NCI-H1436 (cell line): ENCODE data around the gene NIN.

Experiments
- DNase-seq: peaks from one replicate; lab custom pipeline; 2025; lab: John Stamatoyannopoulos, UW

The NIN gene

GRCh38 chr14:50762001-50762930 lies 68.7 kb downstream of the NIN start:
- no peak for DNase-seq

GRCh38 chr14:50759800-50760543 lies 71.0 kb downstream of the NIN start:
- DNase-seq, result no peak

- no peak for DNase-seq
Measured at GRCh38 chr14:50758945-50759344, 72.0 kb downstream of the NIN start.

GRCh38 chr14:50758305-50758704 lies 72.7 kb downstream of the NIN start:
- DNase-seq, result no peak

- no peak for DNase-seq
Measured at GRCh38 chr14:50757702-50758101, 73.3 kb downstream of the NIN start.

GRCh38 chr14:50756300-50756699 lies 74.7 kb downstream of the NIN start:
- DNase-seq, result no peak

- DNase-seq, result no peak
Measured at GRCh38 chr14:50750323-50750722, 80.6 kb downstream of the NIN start.

GRCh38 chr14:50745401-50746058 lies 85.4 kb downstream of the NIN start:
- DNase-seq, result no peak

- DNase-seq, result no peak
Measured at GRCh38 chr14:50744231-50744630, 86.7 kb downstream of the NIN start.

- DNase-seq, result peak; percentile 25
Measured at GRCh38 chr14:50741567-50741966, 89.4 kb downstream of the NIN start.

GRCh38 chr14:50740856-50741255 lies 90.1 kb downstream of the NIN start:
- peak; percentile 13 for DNase-seq

- no peak for DNase-seq
Measured at GRCh38 chr14:50739186-50739585, 91.8 kb downstream of the NIN start.

GRCh38 chr14:50736932-50737419 lies 94.0 kb downstream of the NIN start:
- DNase-seq, result no peak

- no peak for DNase-seq
Measured at GRCh38 chr14:50734950-50735695, 95.8 kb downstream of the NIN start.

- no peak for DNase-seq
Measured at GRCh38 chr14:50733494-50733893, 97.5 kb downstream of the NIN start.

- no peak for DNase-seq
Measured at GRCh38 chr14:50728836-50729235, 102.1 kb downstream of the NIN start.

GRCh38 chr14:50726372-50727107 lies 104.4 kb downstream of the NIN start:
- DNase-seq, result no peak

GRCh38 chr14:50725761-50726160 lies 105.2 kb downstream of the NIN start:
- DNase-seq, result no peak

GRCh38 chr14:50719911-50720759 lies 110.8 kb downstream of the NIN start:
- DNase-seq, result no peak

GRCh38 chr14:50718949-50719348 lies 112.0 kb downstream of the NIN start:
- no peak for DNase-seq
